WERI-Rb-1 (cell line): ENCODE measurements around the gene CBX3.
A peak's percentile ranks its signal among the peaks of the same experiment; 100 is the strongest.

Source experiments
- DNase-seq: peaks from one replicate; pipeline ENCODE4 v3.0.0-alpha.2; 2020
- H3K27ac ChIP-seq: fragments of 250-450 bp; sonication (Bioruptor Pico); 2 replicates; pipeline ENCODE4 v1.5.1; 2020; ENCODE audit warnings: mild to moderate bottlenecking, moderate library complexity
- H3K27me3 ChIP-seq: fragments of 250-450 bp; sonication (Bioruptor Pico); 2 replicates; pipeline ENCODE4 v1.5.1; 2021; ENCODE audit warnings: mild to moderate bottlenecking, low read depth, moderate library complexity; ENCODE audit not compliant: insufficient read depth, severe bottlenecking
- H3K36me3 ChIP-seq: fragments of 250-450 bp; sonication (Bioruptor Pico); 2 replicates; pipeline ENCODE4 v1.5.1; 2020; ENCODE audit warnings: mild to moderate bottlenecking, moderate library complexity
- H3K4me3 ChIP-seq: 2 replicates; pipeline ENCODE4 v1.5.1; 2011; ENCODE audit warnings: low read depth, mild to moderate bottlenecking, control low read depth, low read length
- H3K9me3 ChIP-seq: fragments of 250-450 bp; sonication (Bioruptor Pico); 2 replicates; pipeline ENCODE4 v1.5.1; 2021; ENCODE audit warnings: mild to moderate bottlenecking, moderate library complexity; ENCODE audit not compliant: severe bottlenecking
- CTCF ChIP-seq: IDR thresholded peaks from 2 replicates; pipeline ENCODE4 v1.5.1; 2011; ENCODE audit warnings: low read depth, mild to moderate bottlenecking, control low read depth, inconsistent platforms, low read length

The CBX3 gene

DNA sequence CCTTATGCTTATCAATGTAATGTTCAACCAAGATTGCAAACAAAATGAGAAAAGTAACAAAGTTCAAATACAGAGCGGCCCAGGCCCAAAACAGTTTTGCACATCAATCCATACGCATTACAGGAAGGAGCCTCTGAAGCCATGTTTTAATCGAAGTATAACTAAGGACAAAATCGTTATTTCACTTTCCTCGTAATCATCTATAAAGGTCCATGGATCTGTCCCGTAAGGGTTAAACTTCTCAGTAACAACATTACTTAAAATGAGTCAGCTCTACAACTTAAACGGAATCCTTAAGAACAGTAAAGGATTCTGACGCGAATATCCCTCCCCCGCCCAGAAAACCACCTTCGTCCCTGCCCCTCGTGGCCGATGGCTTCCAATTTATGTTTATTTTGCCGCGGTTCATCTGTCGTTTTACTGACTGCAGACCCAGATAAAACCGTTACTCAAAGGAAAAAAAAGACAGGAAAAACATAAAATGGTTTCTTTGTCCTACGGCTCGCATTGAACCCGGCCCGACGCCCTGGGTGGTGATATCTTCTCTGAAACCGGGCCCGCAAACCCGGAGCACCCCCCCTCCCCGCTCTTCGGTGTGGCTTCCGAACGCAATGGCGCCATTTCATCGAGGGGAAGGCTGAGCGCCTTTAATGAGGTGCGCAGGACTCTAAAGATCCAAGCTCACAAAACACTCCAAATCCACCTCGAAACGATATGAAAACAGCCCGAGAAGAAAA lies 2.1 kb upstream of the CBX3 start:
- no peaks in the 10 kb centered on the region for H3K9me3 ChIP-seq
- H3K4me3 ChIP-seq, result peak overlapping the region; percentile 96
- H3K27ac ChIP-seq, result peak overlapping the region; percentile 100
- no peak for TF ChIP-seq CTCF
- DNase-seq, result peak; percentile 62
- no peaks in the 10 kb centered on the region for H3K27me3 ChIP-seq
- H3K36me3 ChIP-seq, result peaks cover 86% of the 10 kb centered on the region

- no peaks in the 10 kb centered on the region for H3K9me3 ChIP-seq
- H3K36me3 ChIP-seq, result peaks cover 86% of the 10 kb centered on the region
- peak overlapping the region; percentile 100 for H3K27ac ChIP-seq
- H3K4me3 ChIP-seq, result peak overlapping the region; percentile 96
- DNase-seq, result peak; percentile 69
- TF ChIP-seq CTCF, result no peak
- no peaks in the 10 kb centered on the region for H3K27me3 ChIP-seq
Observed at GRCh38 chr7:26200038-26200443, 1.5 kb upstream of the CBX3 start.

GRCh38 chr7:26200444-26201246 lies 900 bp upstream of the CBX3 start, which contains the start of gene HNRNPA2B1:
TSS of gene HNRNPA2B1 (minus strand) at chr7:26200746. CDS start at chr7:26200577, 169 bp downstream.
- no peaks in the 10 kb centered on the region for H3K9me3 ChIP-seq
- no peaks in the 10 kb centered on the region for H3K27me3 ChIP-seq
- H3K36me3 ChIP-seq, result peaks cover 86% of the 10 kb centered on the region
- H3K4me3 ChIP-seq, result peak within 1 kb of the TSS; percentile 96
- peak within 1 kb of the TSS; percentile 100 for H3K27ac ChIP-seq
- TF ChIP-seq CTCF, result no peak
- peak; percentile 96 for DNase-seq

DNA sequence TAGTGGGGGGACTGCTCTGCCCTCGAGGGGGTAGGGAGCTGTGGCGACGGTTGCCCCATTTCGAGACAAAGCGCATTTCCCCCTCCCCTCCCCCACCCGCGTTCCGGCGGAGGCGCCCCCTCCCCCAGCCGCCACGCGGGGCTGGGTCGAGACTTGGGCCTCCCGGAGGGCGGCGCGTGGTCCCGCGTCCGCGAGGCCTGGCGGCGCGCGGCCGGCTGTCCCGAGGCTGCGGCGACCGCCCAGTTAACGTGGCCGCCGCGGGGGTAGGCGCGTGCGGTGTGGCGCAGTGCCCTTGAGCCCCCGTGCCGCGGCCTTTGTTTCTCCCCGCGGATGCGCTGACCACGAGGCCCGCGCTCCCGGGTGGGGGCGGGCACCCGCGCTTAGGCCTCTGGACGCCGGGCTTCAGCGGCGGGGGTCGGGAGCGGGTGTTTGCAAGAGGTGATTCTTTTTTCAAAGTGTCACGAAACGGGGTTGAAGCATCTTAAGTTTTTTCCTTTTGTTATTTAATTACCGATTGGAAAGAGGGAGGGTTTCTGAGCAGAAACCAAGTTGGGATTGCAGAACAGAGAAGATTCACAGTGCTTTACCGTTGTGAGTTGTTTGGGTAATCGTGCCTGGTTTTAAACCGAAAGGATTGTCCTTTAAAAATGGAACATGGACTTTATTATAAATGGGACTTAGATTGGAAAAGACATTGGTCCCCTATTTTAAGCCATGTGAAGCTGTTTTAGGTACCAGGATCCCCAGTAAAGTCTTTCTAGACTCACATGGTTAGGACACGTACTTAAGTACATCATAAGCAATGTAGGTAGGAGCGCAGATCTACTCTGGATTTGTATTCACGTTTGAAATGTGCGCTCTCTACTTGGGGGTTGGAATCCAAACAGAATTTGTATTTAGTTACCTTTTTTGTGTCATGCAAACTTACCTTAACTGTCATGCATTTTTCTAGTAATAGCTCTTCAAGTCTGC lies 760 bp downstream of the CBX3 start:
- Histone ChIP-seq H3K36me3 (peaks cover 86% of the 10 kb centered on the region), H3K4me3 (peak overlapping the region; percentile 96), H3K27me3 (no peaks in the 10 kb centered on the region), H3K9me3 (no peaks in the 10 kb centered on the region), H3K27ac (peak overlapping the region; percentile 100)
- DNase-seq, result peak; percentile 50
- no peak for TF ChIP-seq CTCF

DNA sequence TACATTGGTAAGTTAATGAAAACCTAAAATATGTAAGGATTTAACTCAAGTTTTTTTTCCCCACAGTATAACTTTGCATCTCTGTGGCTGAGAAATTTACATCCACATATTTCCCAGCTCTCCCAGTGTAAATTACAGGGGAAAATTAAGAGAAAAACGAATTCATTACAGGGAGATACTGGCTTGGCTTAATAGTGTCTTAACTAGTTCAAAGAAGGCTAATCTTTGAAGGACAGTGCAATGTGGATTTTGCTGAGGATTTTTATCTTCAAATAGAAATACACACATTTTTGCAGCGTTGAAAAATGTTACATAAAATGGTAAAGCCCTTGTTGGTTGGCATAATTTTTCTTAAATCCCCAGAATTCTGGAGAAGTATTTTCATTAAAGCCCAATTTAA lies 1.5 kb downstream of the CBX3 start:
- Histone ChIP-seq H3K27ac (peak overlapping the region; percentile 100), H3K9me3 (no peaks in the 10 kb centered on the region), H3K36me3 (peaks cover 87% of the 10 kb centered on the region), H3K27me3 (no peaks in the 10 kb centered on the region), H3K4me3 (peak overlapping the region; percentile 96)
- DNase-seq, result no peak
- no peak for TF ChIP-seq CTCF
